ENCODE results near the gene DNAJC11. TPM values are rescaled to one million over a fixed set of nuclear protein-coding genes. Genes with fewer than 3 reads are reported as not detected.

Gene DNAJC11
- total RNA-seq, 4 donors from 2014 or later: 28.2 to 45.5 (median 35.9) TPM

DNA sequence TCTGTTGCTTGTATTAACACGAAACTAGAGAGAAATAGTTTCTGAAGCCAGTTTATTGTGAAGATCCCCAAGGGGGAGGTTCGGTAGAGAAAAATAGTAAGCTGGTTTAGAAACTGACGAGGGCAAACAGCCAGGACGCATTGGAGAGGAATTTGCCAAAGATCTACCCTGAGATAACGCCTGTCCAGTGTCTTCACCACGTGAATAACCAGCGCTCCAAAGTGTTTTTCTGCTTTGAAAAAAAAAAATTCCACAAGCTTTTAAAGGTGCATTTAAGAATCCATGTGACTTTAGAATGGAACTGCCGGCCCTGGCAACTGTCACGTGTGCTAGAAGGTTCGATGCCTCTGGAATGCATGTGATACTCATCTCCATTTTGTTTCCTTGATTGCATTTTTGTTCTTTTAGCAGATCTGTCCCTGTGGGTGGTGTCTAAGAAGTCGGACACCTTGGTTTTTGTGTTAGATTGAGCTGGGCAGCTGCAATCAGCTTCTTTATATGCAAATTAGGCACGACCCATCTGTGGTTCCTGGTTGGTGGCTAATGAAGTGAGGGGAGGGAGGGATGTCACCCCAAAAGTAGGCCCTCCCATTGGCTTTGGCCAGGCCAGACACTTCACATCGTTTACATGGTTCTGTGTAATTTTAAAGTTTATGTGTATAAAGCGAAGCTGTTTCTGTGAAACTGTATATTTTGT is 78.2 kb downstream of the DNAJC11 start:
- H3K36me3 ChIP-seq: peaks cover 23 to 25% of the 10 kb centered on the region in 2 donors
- peak; percentile 61 to 78 for DNase-seq
- no peak overlapping the region for H3K4me3 ChIP-seq (replicated peaks in 1 of 3)
- no peaks in the 10 kb centered on the region for H3K9me3 ChIP-seq
- TF ChIP-seq POLR2A (IDR thresholded peaks at IDR 0.05): no peak
- TF ChIP-seq, protein P1, sequence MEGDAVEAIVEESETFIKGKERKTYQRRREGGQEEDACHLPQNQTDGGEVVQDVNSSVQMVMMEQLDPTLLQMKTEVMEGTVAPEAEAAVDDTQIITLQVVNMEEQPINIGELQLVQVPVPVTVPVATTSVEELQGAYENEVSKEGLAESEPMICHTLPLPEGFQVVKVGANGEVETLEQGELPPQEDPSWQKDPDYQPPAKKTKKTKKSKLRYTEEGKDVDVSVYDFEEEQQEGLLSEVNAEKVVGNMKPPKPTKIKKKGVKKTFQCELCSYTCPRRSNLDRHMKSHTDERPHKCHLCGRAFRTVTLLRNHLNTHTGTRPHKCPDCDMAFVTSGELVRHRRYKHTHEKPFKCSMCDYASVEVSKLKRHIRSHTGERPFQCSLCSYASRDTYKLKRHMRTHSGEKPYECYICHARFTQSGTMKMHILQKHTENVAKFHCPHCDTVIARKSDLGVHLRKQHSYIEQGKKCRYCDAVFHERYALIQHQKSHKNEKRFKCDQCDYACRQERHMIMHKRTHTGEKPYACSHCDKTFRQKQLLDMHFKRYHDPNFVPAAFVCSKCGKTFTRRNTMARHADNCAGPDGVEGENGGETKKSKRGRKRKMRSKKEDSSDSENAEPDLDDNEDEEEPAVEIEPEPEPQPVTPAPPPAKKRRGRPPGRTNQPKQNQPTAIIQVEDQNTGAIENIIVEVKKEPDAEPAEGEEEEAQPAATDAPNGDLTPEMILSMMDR (IDR thresholded peaks at IDR 0.05): no peak
- WGBS, 2 donors: 44 to 48% methylated on average over 14 of the region's 14 CpGs
- peak overlapping the region; percentile 85 to 96 (median 95) for H3K27ac ChIP-seq
- peaks cover 40 to 45% of the 10 kb centered on the region in 2 donors for H3K4me1 ChIP-seq
- intact Hi-C loops (cut with DNase I): no loop called here
- H3K27me3 ChIP-seq: no peaks in the 10 kb centered on the region

DNA sequence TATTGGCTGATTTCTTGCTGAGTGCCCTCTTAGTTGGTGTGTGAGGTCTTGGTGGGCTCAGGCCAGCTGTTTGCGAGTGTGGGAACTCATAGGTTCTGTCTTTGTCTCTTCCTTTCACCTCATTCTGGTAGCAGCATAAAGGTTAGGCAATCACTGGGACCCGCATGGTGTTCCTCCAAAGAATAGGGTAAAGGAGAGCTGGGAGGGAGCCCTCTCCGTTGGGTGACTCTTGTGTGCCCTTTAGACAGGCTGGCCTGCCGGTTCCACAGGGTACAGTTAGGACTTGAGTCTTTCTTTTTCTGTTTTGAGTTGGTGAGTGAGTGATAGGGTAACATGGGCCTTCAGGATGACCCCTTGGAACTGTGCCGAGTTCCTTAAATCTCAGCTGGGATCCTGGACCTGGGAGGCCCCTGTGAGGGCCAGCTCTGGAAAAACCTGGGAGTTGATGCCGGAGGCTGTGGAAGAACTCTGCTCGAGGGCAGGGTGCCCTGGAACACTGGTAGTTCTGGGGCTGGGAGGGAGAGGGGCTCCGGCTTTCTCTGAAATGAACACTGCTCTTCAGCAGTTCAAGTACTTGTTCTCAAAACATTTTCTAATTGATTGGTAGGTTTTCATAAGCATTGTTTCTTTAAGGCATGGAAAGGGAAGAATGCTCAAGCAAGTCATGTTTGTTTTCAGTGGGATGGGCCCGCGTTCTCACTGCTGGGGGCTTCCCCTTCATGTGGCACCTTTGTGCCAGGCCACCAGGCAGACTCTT is 79.0 kb downstream of the DNAJC11 start:
- Histone ChIP-seq H3K4me3 (replicated peaks in 1 of 3) (no peak overlapping the region), H3K36me3 (peaks cover 17 to 21% of the 10 kb centered on the region in 2 donors), H3K9me3 (no peaks in the 10 kb centered on the region), H3K27ac (peak overlapping the region; percentile 85 to 96 (median 95)), H3K27me3 (no peaks in the 10 kb centered on the region), H3K4me1 (peaks cover 40 to 45% of the 10 kb centered on the region in 2 donors)
- 49 to 51% methylated on average over 10 of the region's 10 CpGs for WGBS, 2 donors
- TF ChIP-seq POLR2A (IDR thresholded peaks at IDR 0.05): peak in 1 of 2 donors; percentile 70
- TF ChIP-seq, protein P1 (IDR thresholded peaks at IDR 0.05): no peak
- intact Hi-C loops (cut with DNase I): no loop called here
- peak; percentile 59 to 74 for DNase-seq

DNA sequence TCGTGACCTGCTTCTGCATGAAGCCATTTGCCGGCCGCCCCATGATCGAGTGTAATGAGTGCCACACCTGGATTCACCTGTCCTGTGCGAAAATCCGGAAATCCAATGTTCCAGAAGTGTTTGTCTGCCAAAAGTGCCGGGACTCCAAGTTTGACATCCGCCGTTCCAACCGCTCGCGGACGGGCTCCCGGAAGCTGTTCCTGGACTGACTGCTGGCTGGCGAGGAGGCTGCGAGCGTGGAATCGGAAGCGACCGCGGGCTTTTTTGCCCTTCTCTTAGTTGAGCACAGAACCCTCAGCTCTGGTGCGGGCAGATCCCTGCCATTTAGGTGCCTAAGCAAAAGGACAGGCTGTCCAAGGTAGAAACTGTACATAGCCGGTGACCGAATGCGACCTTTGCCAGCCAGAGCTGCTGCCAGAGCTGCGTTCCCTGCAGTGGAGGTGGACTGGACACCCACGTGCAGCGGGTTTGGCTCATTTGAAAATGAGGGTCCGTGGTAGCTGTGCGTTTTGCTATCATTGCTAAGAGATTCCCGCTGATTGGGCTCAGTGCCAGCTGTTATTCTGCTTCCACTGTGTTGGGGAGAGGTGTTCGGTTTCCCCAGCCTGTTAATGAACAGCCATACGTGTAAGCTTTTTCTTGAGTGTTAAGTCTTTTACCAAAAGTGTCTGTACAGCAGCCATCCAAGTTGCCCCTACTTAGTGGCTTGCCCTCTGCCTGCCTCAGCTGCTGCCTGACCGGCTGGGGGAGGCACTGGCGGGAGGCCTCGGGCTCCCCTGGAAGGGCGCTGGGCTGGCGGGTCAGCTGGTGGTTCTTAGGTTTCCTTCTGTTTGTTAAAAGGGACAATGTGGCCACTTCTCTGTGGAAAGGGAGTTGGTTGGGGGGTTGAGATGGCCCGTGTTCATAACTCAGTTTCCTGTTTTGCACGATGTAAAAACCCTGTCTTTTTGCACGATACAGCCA is 79.9 kb downstream of the DNAJC11 start:
- intact Hi-C loops (cut with DNase I): no loop called here
- Histone ChIP-seq H3K36me3 (peaks cover 17 to 21% of the 10 kb centered on the region in 2 donors), H3K27ac (peak overlapping the region; percentile 85 to 96 (median 95)), H3K27me3 (no peaks in the 10 kb centered on the region), H3K4me1 (peaks cover 38 to 43% of the 10 kb centered on the region in 2 donors), H3K4me3 (replicated peaks in 1 of 3) (no peak overlapping the region), H3K9me3 (no peaks in the 10 kb centered on the region)
- no peak for DNase-seq
- 93% methylated on average over 41 of the region's 41 CpGs for WGBS, 2 donors
- TF ChIP-seq POLR2A (IDR thresholded peaks at IDR 0.05): no peak
- TF ChIP-seq, protein P1 (IDR thresholded peaks at IDR 0.05): no peak

DNA sequence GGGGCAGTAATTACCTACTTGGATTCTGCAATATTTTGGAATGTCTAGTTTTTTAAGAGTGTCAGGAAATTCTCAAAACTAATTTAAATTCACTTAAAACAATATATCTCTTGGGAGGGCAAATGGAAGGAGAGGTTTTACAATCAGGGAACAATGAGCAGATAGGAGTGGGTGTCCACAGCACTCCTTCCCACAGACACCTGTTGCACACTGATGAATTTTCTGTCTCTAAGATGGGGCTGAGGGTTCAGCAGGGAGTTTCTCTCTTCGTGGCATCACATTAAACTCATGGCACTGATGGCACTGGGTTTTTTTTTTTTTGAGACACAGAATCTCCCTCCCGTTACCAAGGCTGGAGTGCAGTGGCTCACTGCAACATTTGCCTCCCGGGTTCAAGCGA is 82.6 kb downstream of the DNAJC11 start:
- 92 to 95% methylated on average over 4 of the region's 4 CpGs for WGBS, 2 donors

More for the DNA sequence above, 82.6 kb downstream of the DNAJC11 start:
- intact Hi-C loops (cut with DNase I): no loop called here
- H3K9me3 ChIP-seq: no peaks in the 10 kb centered on the region
- peaks cover 25 to 30% of the 10 kb centered on the region in 2 donors for H3K4me1 ChIP-seq
- no peak overlapping the region for H3K27ac ChIP-seq
- DNase-seq: no peak
- TF ChIP-seq POLR2A (IDR thresholded peaks at IDR 0.05): no peak
- TF ChIP-seq, protein P1 (IDR thresholded peaks at IDR 0.05): no peak
- no peak overlapping the region for H3K4me3 ChIP-seq (replicated peaks in 1 of 3)
- H3K36me3 ChIP-seq: peaks cover 17 to 21% of the 10 kb centered on the region in 2 donors
- H3K27me3 ChIP-seq: no peaks in the 10 kb centered on the region
